Measurements from ENCODE around the gene NRARP. TPM values are rescaled to one million over a fixed set of nuclear protein-coding genes. Genes with fewer than 3 reads are reported as not detected.
"Not testable (repeated sequence)": the region's sequence is repeated elsewhere in the genome, so short reads cannot be mapped to it uniquely, and the experiment has no call there.

Gene NRARP
- total and polyA plus RNA-seq, 2 experiments from 2014 or later, result 0.32 TPM; not detected in 1

GRCh38 chr9:137262909-137263285 lies 39.2 kb downstream of the NRARP start:
- H3K9me3 ChIP-seq (ENCODE audit: low read depth), result no peaks in the 10 kb centered on the region
- DNase-seq, result no peak

GRCh38 chr9:137262173-137262908 lies 39.7 kb downstream of the NRARP start:
- H3K4me2 ChIP-seq (ENCODE audit: unreplicated experiment); H2AFZ ChIP-seq; H3K9me3 ChIP-seq (ENCODE audit: low read depth); H3K27ac ChIP-seq; H3K9me2 ChIP-seq (ENCODE audit: insufficient read depth); H3K9ac ChIP-seq; H4K20me1 ChIP-seq (ENCODE audit: insufficient read depth); H3K27me3 ChIP-seq (replicated peaks; ENCODE audit: insufficient read depth); H3K36me3 ChIP-seq (ENCODE audit: low read depth); H3K4me3 ChIP-seq; H3F3A ChIP-seq (ENCODE audit: insufficient read depth); H3K4me1 ChIP-seq (ENCODE audit: insufficient read depth); in situ Hi-C loops (cut with MboI): not testable (repeated sequence)
- WGBS, 2 experiments (ENCODE audit: low coverage in 1 of 2, low lambda C conversion rate in 2 of 2, missing lambda C conversion rate in 2 of 2), result 55 to 57% methylated on average over 12 to 15 of the region's 15 CpGs
- DNase-seq, result peak; percentile 41
- H3K79me2 ChIP-seq (ENCODE audit: insufficient read depth), result peaks cover 27% of the 10 kb centered on the region

More at GRCh38 chr9:137262909-137263285, 39.2 kb downstream of the NRARP start:
- H3K4me1 ChIP-seq (ENCODE audit: insufficient read depth), result no peaks in the 10 kb centered on the region
- no peaks in the 10 kb centered on the region for H3K27me3 ChIP-seq (replicated peaks; ENCODE audit: insufficient read depth)
- H3K9me2 ChIP-seq (ENCODE audit: insufficient read depth), result no peaks in the 10 kb centered on the region
- no peaks in the 10 kb centered on the region; the same call in 1 of the 2 replicates for H3K36me3 ChIP-seq (ENCODE audit: low read depth)
- TF ChIP-seq EZH2 (IDR thresholded peaks at IDR 0.05; ENCODE audit: insufficient read depth, poor library complexity, severe bottlenecking) (no peak), EZH2phosphoT487 (IDR thresholded peaks at IDR 0.05; ENCODE audit: insufficient read depth, low read depth) (no peak)
- no peak overlapping the region for H3K4me3 ChIP-seq
- H3F3A ChIP-seq (ENCODE audit: insufficient read depth), result no peaks in the 10 kb centered on the region
- 94% methylated on average over 20 to 24 of the region's 24 CpGs for WGBS, 2 experiments (ENCODE audit: low coverage in 1 of 2, low lambda C conversion rate in 2 of 2, missing lambda C conversion rate in 2 of 2)
- H3K27ac ChIP-seq, result no peak overlapping the region
- H2AFZ ChIP-seq, result no peak overlapping the region
- in situ Hi-C loops (cut with MboI), result no loop called here
- H3K4me2 ChIP-seq (ENCODE audit: unreplicated experiment), result no peak overlapping the region
- peaks cover 22% of the 10 kb centered on the region for H3K79me2 ChIP-seq (ENCODE audit: insufficient read depth)
- H4K20me1 ChIP-seq (ENCODE audit: insufficient read depth), result no peaks in the 10 kb centered on the region
- H3K9ac ChIP-seq, result no peak overlapping the region

- in situ Hi-C loops (cut with MboI), result no loop called here
- H3K4me2 ChIP-seq (ENCODE audit: unreplicated experiment), result peak overlapping the region; percentile 83
- DNase-seq, result no peak
- no peaks in the 10 kb centered on the region for H3K9me2 ChIP-seq (ENCODE audit: insufficient read depth)
- H3K4me1 ChIP-seq (ENCODE audit: insufficient read depth), result 0 out of 2 replicates have a peak, but pooled peaks cover 3% of the 10 kb centered on the region
- H3K27me3 ChIP-seq (replicated peaks; ENCODE audit: insufficient read depth), result no peaks in the 10 kb centered on the region
- no peaks in the 10 kb centered on the region for H4K20me1 ChIP-seq (ENCODE audit: insufficient read depth)
- H3K79me2 ChIP-seq (ENCODE audit: insufficient read depth), result peaks cover 41% of the 10 kb centered on the region
- H3K4me3 ChIP-seq, result peak overlapping the region; percentile 92
- TF ChIP-seq EZH2 (IDR thresholded peaks at IDR 0.05; ENCODE audit: insufficient read depth, poor library complexity, severe bottlenecking), result no peak
- no peak for TF ChIP-seq EZH2phosphoT487 (IDR thresholded peaks at IDR 0.05; ENCODE audit: insufficient read depth, low read depth)
- no peak overlapping the region for H3K27ac ChIP-seq
- H3K9ac ChIP-seq, result no peak overlapping the region
- no peaks in the 10 kb centered on the region; the same call in 1 of the 2 replicates for H3K36me3 ChIP-seq (ENCODE audit: low read depth)
- WGBS, 2 experiments (ENCODE audit: low coverage in 1 of 2, low lambda C conversion rate in 2 of 2, missing lambda C conversion rate in 2 of 2), result 93% methylated on average over 15 of the region's 15 CpGs
- no peak overlapping the region for H2AFZ ChIP-seq
- H3K9me3 ChIP-seq (ENCODE audit: low read depth), result no peaks in the 10 kb centered on the region
- H3F3A ChIP-seq (ENCODE audit: insufficient read depth), result no peaks in the 10 kb centered on the region
Measured at GRCh38 chr9:137256856-137257255, 45.2 kb downstream of the NRARP start.

GRCh38 chr9:137256362-137256761 lies 45.7 kb downstream of the NRARP start:
- Histone ChIP-seq H3K9me2 (ENCODE audit: insufficient read depth) (no peaks in the 10 kb centered on the region), H3F3A (ENCODE audit: insufficient read depth) (no peaks in the 10 kb centered on the region), H3K27me3 (replicated peaks; ENCODE audit: insufficient read depth) (no peaks in the 10 kb centered on the region), H3K27ac (no peak overlapping the region), H3K36me3 (ENCODE audit: low read depth) (no peaks in the 10 kb centered on the region; the same call in 1 of the 2 replicates), H2AFZ (no peak overlapping the region), H3K9ac (peak overlapping the region; percentile 85), H3K4me1 (ENCODE audit: insufficient read depth) (0 out of 2 replicates have a peak, but pooled peaks cover 3% of the 10 kb centered on the region), H3K79me2 (ENCODE audit: insufficient read depth) (peaks cover 41% of the 10 kb centered on the region), H3K4me2 (ENCODE audit: unreplicated experiment) (peak overlapping the region; percentile 83), H3K4me3 (peak overlapping the region; percentile 92), H4K20me1 (ENCODE audit: insufficient read depth) (no peaks in the 10 kb centered on the region), H3K9me3 (ENCODE audit: low read depth) (no peaks in the 10 kb centered on the region)
- in situ Hi-C loops (cut with MboI), result no loop called here
- DNase-seq, result peak; percentile 30
- 82 to 83% methylated on average over 15 of the region's 15 CpGs for WGBS, 2 experiments (ENCODE audit: low coverage in 1 of 2, low lambda C conversion rate in 2 of 2, missing lambda C conversion rate in 2 of 2)
- no peak for TF ChIP-seq EZH2phosphoT487 (IDR thresholded peaks at IDR 0.05; ENCODE audit: insufficient read depth, low read depth)
- no peak for TF ChIP-seq EZH2 (IDR thresholded peaks at IDR 0.05; ENCODE audit: insufficient read depth, poor library complexity, severe bottlenecking)

All from GM23248 (cell line).